ENCODE data around the gene ANGPT4. TPM values are rescaled to one million over a fixed set of nuclear protein-coding genes. Genes with fewer than 3 reads are reported as not detected.

Gene ANGPT4
- total and polyA plus RNA-seq, 3 experiments from 2014 or later = not detected

DNA sequence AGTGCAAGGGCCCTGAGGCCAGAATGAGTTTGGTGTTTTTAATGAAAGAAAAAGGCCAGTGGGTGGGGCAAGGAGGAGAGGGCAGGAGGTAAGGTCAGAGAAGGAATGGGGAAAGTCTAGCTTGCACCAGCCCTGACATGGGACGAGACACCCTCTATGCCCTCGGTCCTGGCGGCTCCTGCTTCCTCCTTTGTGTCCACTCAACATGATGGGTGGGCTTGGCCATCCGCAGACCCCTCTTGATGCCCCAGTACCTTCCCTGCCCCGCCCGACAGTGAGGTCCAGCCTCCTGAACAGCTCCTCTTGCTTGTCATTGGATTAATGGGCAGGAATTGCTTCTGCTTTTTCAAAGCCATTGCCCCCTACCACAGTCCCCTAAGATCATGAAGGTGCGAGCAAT lies 33.6 kb upstream of the ANGPT4 start:
- Mint-ChIP-seq H3K27me3 (peaks cover 25 to 64% of the 10 kb centered on the region in 2 donors), H3K4me3 (no peak overlapping the region), H3K27ac (no peak overlapping the region), H3K9me3 (no peaks in the 10 kb centered on the region), H3K36me3 (no peaks in the 10 kb centered on the region), H3K4me1 (no peaks in the 10 kb centered on the region)
- H3K4me3 ChIP-seq (ENCODE audit: low read length) = no peak overlapping the region
- H3K4me1 ChIP-seq (ENCODE audit: insufficient read depth, low read length) = no peaks in the 10 kb centered on the region
- ChIA-PET CTCF (no interaction called here), POLR2A (no interaction called here)
- no peaks in the 10 kb centered on the region for H3K9me3 ChIP-seq (ENCODE audit: low read length)
- no peak for DNase-seq
- no peaks in the 10 kb centered on the region for H3K36me3 ChIP-seq (ENCODE audit: insufficient read depth, low read length)
- H3K27ac ChIP-seq (ENCODE audit: low read depth, low read length) = no peak overlapping the region
- peaks cover 1% of the 10 kb centered on the region for H3K27me3 ChIP-seq (ENCODE audit: insufficient read depth, low read length, poor library complexity, severe bottlenecking)

DNA sequence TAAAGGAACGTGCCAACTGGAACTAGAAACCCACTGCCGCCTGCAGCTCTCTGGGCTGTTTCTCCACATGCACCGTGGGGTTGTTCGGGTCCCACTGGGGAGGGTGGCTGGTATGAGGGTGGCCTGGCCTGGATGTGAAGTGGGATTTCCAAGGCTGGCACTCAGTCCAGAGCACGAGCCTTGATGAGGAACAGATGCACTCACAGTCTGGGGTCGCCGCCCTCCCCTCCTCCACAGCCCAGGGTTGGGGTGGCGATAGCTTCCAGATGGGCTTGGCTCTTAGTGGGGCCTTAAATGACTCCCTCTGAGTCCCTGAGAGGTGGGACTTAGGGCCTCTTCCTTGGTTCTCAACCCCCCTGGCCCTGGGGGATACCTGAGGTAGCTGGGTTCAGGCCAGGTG lies 30.7 kb upstream of the ANGPT4 start:
- Mint-ChIP-seq H3K9me3 (no peaks in the 10 kb centered on the region), H3K36me3 (no peaks in the 10 kb centered on the region), H3K27me3 (peaks cover 18 to 42% of the 10 kb centered on the region in 2 donors), H3K27ac (no peak overlapping the region), H3K4me1 (no peaks in the 10 kb centered on the region), H3K4me3 (no peak overlapping the region)
- Histone ChIP-seq H3K9me3 (ENCODE audit: low read length) (no peaks in the 10 kb centered on the region), H3K4me1 (ENCODE audit: insufficient read depth, low read length) (no peaks in the 10 kb centered on the region), H3K27me3 (ENCODE audit: insufficient read depth, low read length, poor library complexity, severe bottlenecking) (no peaks in the 10 kb centered on the region), H3K4me3 (ENCODE audit: low read length) (no peak overlapping the region), H3K27ac (ENCODE audit: low read depth, low read length) (no peak overlapping the region), H3K36me3 (ENCODE audit: insufficient read depth, low read length) (no peaks in the 10 kb centered on the region)
- ChIA-PET POLR2A (no interaction called here), CTCF (interaction anchor here (1.2 to 1.7 kb wide), 3 partner anchors 9 to 120 kb away, joined by 3 to 7 read pairs (median 3); no protein-coding TSS in a partner anchor)
- no peak for DNase-seq

DNA sequence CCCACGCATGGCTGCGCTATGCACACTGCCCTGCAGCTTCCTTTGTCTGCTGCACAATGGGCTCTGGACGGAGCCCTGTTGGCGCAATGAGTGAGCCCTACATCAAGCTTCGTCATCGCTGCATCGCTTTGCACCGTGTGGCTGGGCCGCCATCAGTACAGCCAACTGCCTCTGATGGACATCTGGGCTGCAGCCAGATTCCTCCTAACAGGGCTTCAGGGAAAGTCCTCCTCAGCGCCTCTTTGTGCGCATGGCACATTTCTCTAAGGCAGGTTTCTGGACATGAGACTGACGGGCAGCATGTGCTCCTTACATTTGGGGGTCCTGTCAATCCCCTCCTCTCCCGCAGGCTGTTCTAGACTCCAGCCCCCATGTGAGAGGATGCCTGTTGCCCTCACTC lies 29.7 kb upstream of the ANGPT4 start:
- Histone ChIP-seq H3K36me3 (ENCODE audit: insufficient read depth, low read length) (no peaks in the 10 kb centered on the region), H3K4me3 (ENCODE audit: low read length) (no peak overlapping the region), H3K27ac (ENCODE audit: low read depth, low read length) (no peak overlapping the region), H3K27me3 (ENCODE audit: insufficient read depth, low read length, poor library complexity, severe bottlenecking) (no peaks in the 10 kb centered on the region), H3K9me3 (ENCODE audit: low read length) (no peaks in the 10 kb centered on the region), H3K4me1 (ENCODE audit: insufficient read depth, low read length) (no peaks in the 10 kb centered on the region)
- Mint-ChIP-seq H3K27ac (no peak overlapping the region), H3K9me3 (no peaks in the 10 kb centered on the region), H3K4me3 (no peak overlapping the region), H3K4me1 (no peaks in the 10 kb centered on the region), H3K36me3 (no peaks in the 10 kb centered on the region), H3K27me3 (peaks cover 18 to 43% of the 10 kb centered on the region in 2 donors)
- POLR2A ChIA-PET = no interaction called here
- DNase-seq = no peak
- CTCF ChIA-PET = interaction anchor here (1.4 to 1.7 kb wide), 2 partner anchors 10 to 28 kb away, joined by 3 to 7 read pairs; no protein-coding TSS in a partner anchor

DNA sequence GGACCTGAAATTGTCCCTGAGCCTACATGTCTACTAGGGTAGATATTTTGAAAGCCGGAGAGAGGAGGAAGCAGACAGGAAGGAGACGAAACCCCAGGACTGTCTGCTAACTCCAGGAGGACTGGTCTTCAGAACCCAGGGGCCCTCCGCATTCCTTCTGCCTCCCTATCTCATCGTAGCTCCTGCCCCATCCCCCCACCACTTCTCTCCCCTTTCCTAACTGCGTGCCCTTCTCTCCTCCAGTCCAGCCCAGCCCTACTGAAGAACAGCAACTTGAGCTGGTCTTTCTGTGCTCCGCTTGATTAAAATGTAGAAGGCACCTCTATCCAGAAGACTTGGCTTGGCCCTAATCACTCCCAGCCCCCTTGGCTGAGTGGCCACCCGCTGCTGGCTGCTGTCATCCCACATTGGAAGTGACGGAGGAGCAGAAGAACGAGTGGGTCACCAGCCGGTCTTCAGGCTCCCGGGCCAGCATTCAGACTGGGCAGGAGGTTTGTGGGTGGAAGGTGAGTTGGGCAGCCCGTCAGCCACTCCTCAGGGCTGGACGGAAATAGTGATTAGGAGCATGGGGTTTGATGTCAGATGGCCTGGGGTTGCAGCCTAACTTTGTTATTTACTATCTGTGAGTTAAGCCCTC lies 28.8 kb upstream of the ANGPT4 start:
- H3K27ac ChIP-seq (ENCODE audit: low read depth, low read length) = no peak overlapping the region
- ChIA-PET POLR2A (no interaction called here), CTCF (no interaction called here)
- no peak overlapping the region for H3K4me3 ChIP-seq (ENCODE audit: low read length)
- H3K27me3 Mint-ChIP-seq = peaks cover 18 to 44% of the 10 kb centered on the region in 2 donors
- no peaks in the 10 kb centered on the region for H3K27me3 ChIP-seq (ENCODE audit: insufficient read depth, low read length, poor library complexity, severe bottlenecking)
- H3K4me3 Mint-ChIP-seq = no peak overlapping the region
- H3K9me3 ChIP-seq (ENCODE audit: low read length) = no peaks in the 10 kb centered on the region
- no peaks in the 10 kb centered on the region for H3K36me3 ChIP-seq (ENCODE audit: insufficient read depth, low read length)
- H3K4me1 ChIP-seq (ENCODE audit: insufficient read depth, low read length) = no peaks in the 10 kb centered on the region
- no peaks in the 10 kb centered on the region for H3K36me3 Mint-ChIP-seq
- H3K4me1 Mint-ChIP-seq = no peaks in the 10 kb centered on the region
- H3K27ac Mint-ChIP-seq = no peak overlapping the region
- H3K9me3 Mint-ChIP-seq = no peaks in the 10 kb centered on the region
- no peak for DNase-seq

DNA sequence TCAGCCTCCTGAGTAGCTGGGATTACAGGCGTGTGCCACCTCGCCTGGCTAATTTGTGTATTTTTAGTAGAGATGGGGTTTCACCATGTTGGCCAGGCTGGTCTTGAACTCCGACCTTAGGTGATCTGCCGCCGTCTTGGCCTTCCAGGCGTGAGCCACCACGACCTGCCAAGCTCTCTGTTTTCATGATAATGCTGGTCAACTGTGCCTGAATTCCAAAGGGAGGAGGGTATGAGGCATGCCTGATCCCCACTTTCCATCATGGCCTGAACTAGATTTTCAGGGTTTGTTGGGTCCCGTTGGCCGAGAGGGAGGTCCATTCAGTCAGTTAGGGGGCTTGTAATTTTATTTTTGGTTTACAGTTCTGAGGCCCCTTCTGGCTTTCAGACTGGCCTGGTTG lies 28.0 kb upstream of the ANGPT4 start:
- no peak overlapping the region for H3K4me3 ChIP-seq (ENCODE audit: low read length)
- CTCF ChIA-PET = no interaction called here
- Mint-ChIP-seq H3K4me1 (no peaks in the 10 kb centered on the region), H3K27ac (peak overlapping the region in 1 of 8 donors; percentile 34), H3K27me3 (peaks cover 17 to 37% of the 10 kb centered on the region in 2 donors), H3K9me3 (no peaks in the 10 kb centered on the region), H3K36me3 (no peaks in the 10 kb centered on the region), H3K4me3 (no peak overlapping the region)
- DNase-seq = no peak
- no peaks in the 10 kb centered on the region for H3K27me3 ChIP-seq (ENCODE audit: insufficient read depth, low read length, poor library complexity, severe bottlenecking)
- H3K9me3 ChIP-seq (ENCODE audit: low read length) = no peaks in the 10 kb centered on the region
- no peak overlapping the region for H3K27ac ChIP-seq (ENCODE audit: low read depth, low read length)
- POLR2A ChIA-PET = no interaction called here
- H3K4me1 ChIP-seq (ENCODE audit: insufficient read depth, low read length) = no peaks in the 10 kb centered on the region
- no peaks in the 10 kb centered on the region for H3K36me3 ChIP-seq (ENCODE audit: insufficient read depth, low read length)

DNA sequence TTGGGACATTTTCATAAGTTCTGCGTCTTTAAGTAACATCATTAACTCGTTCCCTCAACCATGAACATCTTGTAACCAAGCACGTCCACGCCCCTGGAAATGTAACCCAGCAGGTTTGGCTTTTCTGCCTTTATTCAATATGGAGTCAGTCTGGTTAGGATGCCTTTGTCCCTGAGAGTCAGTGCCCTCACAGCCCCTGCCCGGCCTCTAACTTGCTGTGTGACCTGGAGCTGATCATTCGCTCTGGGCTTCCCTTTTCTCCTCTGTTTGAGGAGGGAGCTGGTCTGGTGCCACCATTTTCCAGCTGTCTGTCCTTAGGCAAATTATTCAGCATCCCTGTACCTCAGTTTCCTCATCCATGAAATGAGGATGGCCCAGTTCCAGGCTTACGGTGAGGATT lies 26.5 kb upstream of the ANGPT4 start:
- no peaks in the 10 kb centered on the region for H3K4me1 Mint-ChIP-seq
- H3K36me3 Mint-ChIP-seq = no peaks in the 10 kb centered on the region
- H3K4me3 Mint-ChIP-seq = no peak overlapping the region
- Histone ChIP-seq H3K9me3 (ENCODE audit: low read length) (no peaks in the 10 kb centered on the region), H3K27me3 (ENCODE audit: insufficient read depth, low read length, poor library complexity, severe bottlenecking) (no peaks in the 10 kb centered on the region), H3K4me1 (ENCODE audit: insufficient read depth, low read length) (no peaks in the 10 kb centered on the region), H3K4me3 (ENCODE audit: low read length) (no peak overlapping the region), H3K27ac (ENCODE audit: low read depth, low read length) (no peak overlapping the region), H3K36me3 (ENCODE audit: insufficient read depth, low read length) (no peaks in the 10 kb centered on the region)
- POLR2A ChIA-PET = no interaction called here
- no peaks in the 10 kb centered on the region for H3K9me3 Mint-ChIP-seq
- H3K27me3 Mint-ChIP-seq = peaks cover 11 to 25% of the 10 kb centered on the region in 2 donors
- no peak overlapping the region for H3K27ac Mint-ChIP-seq
- CTCF ChIA-PET = interaction anchor here (1.2 to 1.7 kb wide), 2 partner anchors 13 to 14 kb away, joined by 3 to 7 read pairs; no protein-coding TSS in a partner anchor
- no peak for DNase-seq

DNA sequence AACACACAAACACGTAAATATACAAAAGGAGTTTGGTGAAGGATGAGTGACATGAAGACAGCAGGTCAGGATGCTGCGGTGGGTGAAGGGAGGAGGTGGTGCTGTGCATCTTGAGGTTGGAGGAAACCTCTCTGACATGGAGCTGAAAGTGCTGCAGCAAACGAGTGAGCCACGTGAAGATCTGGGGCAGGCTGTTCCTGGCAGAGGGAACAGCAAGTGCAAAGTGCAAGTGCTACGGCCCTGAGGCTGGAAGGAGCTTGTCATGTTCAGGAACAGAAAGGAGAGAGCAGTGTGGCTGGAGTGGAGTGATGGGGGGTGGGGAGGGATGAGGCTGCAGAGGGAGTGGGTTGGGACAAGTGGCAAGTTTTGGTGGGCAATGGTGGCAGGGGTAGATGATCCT lies 24.8 kb upstream of the ANGPT4 start:
- Mint-ChIP-seq H3K36me3 (no peaks in the 10 kb centered on the region), H3K27me3 (peaks cover 8 to 13% of the 10 kb centered on the region in 2 donors), H3K9me3 (no peaks in the 10 kb centered on the region), H3K27ac (no peak overlapping the region), H3K4me3 (no peak overlapping the region), H3K4me1 (no peaks in the 10 kb centered on the region)
- Histone ChIP-seq H3K36me3 (ENCODE audit: insufficient read depth, low read length) (no peaks in the 10 kb centered on the region), H3K9me3 (ENCODE audit: low read length) (no peaks in the 10 kb centered on the region), H3K4me1 (ENCODE audit: insufficient read depth, low read length) (no peaks in the 10 kb centered on the region), H3K4me3 (ENCODE audit: low read length) (no peak overlapping the region), H3K27ac (ENCODE audit: low read depth, low read length) (no peak overlapping the region), H3K27me3 (ENCODE audit: insufficient read depth, low read length, poor library complexity, severe bottlenecking) (no peaks in the 10 kb centered on the region)
- CTCF ChIA-PET = no interaction called here
- POLR2A ChIA-PET = no interaction called here
- DNase-seq = no peak

DNA sequence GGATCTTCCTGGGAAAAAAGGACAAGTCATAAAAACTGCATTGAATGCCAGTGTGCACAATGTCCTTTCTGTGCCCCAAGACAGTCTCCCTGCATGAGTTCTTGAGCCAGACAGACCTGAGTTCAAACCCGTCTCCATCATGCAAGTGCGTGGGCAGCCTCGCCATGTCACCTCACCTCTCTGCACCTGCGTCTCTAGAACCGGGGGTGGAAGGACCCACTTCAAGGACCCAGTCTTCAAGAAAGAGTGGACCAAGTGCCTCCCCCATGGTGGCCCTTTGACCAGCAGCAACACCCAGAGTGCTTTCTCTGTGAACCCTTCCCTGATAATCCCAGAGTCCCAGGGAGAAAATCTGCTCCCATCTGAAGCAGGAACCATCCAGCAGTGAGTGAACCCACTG lies 23.5 kb upstream of the ANGPT4 start:
- Mint-ChIP-seq H3K27me3 (peaks cover 6 to 11% of the 10 kb centered on the region in 2 donors), H3K4me1 (no peaks in the 10 kb centered on the region), H3K4me3 (no peak overlapping the region), H3K9me3 (no peaks in the 10 kb centered on the region), H3K36me3 (no peaks in the 10 kb centered on the region), H3K27ac (no peak overlapping the region)
- POLR2A ChIA-PET = no interaction called here
- Histone ChIP-seq H3K9me3 (ENCODE audit: low read length) (no peaks in the 10 kb centered on the region), H3K27ac (ENCODE audit: low read depth, low read length) (no peak overlapping the region), H3K4me1 (ENCODE audit: insufficient read depth, low read length) (no peaks in the 10 kb centered on the region), H3K27me3 (ENCODE audit: insufficient read depth, low read length, poor library complexity, severe bottlenecking) (no peaks in the 10 kb centered on the region), H3K4me3 (ENCODE audit: low read length) (no peak overlapping the region), H3K36me3 (ENCODE audit: insufficient read depth, low read length) (no peaks in the 10 kb centered on the region)
- DNase-seq = no peak
- CTCF ChIA-PET = no interaction called here
